B cell (primary cell): Measurements from ENCODE around the gene CENPQ. TPM values are rescaled to one million over a fixed set of nuclear protein-coding genes. Genes with fewer than 3 reads are reported as not detected.
A peak's percentile ranks its signal among the peaks of the same experiment; 100 is the strongest.

Source experiments
- ATAC-seq: fragments of 200-7000 bp; cut with Tn5 transposase; one replicate; pipeline ENCODE4 v1.10.0; 2021; ENCODE audit warnings: low read depth, mild to moderate bottlenecking, moderate number of reproducible peaks, moderate library complexity
- CTCF ChIA-PET: fragments of 350-600 bp; sonication (Branson Sonifier 250); formaldehyde crosslinking; loops from one replicate; lab custom pipeline; 2021; ENCODE audit warnings: antibody characterized with exemption, inconsistent platforms; lab: Charles Lee
- POLR2A ChIA-PET: fragments of 350-600 bp; sonication (Branson Sonifier 250); formaldehyde crosslinking; loops from one replicate; lab custom pipeline; 2021; ENCODE audit warnings: antibody characterized with exemption; lab: Charles Lee
- DNase-seq: peaks from one replicate; pipeline ENCODE4 v3.0.0; 2013
- H2AFZ ChIP-seq: 2 replicates; pipeline ENCODE4 v1.6.1; 2012; ENCODE audit warnings: mild to moderate bottlenecking, low read depth, low read length; ENCODE audit not compliant: insufficient read depth, poor library complexity, severe bottlenecking
- H3K27ac ChIP-seq, 2 donors: 1 replicate in 1 of 2; 2 replicates in 1 of 2; pipeline ENCODE4 v1.5.1; 2012 to 2013; ENCODE audit warnings: low read length in 2 of 2, mild to moderate bottlenecking in 2 of 2, moderate library complexity in 1 of 2
- H3K27me3 ChIP-seq, 4 experiments: fragments of 200-600 bp in 1 of 4; sonication (generic) in 1 of 4; replicated peaks in 1 of 4; 1 replicate in 2 of 4; 2 replicates in 2 of 4; pipeline versions ENCODE4 v1.6.1 to v1.7.0; 2013 to 2016; ENCODE audit warnings: low read length in 3 of 4, mild to moderate bottlenecking in 2 of 4, mixed read lengths in 1 of 4, moderate library complexity in 1 of 4; ENCODE audit not compliant: insufficient read depth in 4 of 4, control insufficient read depth in 3 of 4; ENCODE audit errors: control extremely low read depth in 1 of 4
- H3K36me3 ChIP-seq, 2 experiments: replicated peaks in 1 of 2; 1 replicate in 1 of 2; 2 replicates in 1 of 2; pipeline versions ENCODE4 v1.6.1 to v1.7.1; 2013; ENCODE audit warnings: low read length in 1 of 2; ENCODE audit not compliant: insufficient read depth in 2 of 2, control insufficient read depth in 1 of 2; ENCODE audit errors: control extremely low read depth in 1 of 2, extremely low read depth in 1 of 2
- H3K4me1 ChIP-seq, 2 donors: fragments of 200-600 bp in 1 of 2; sonication (generic) in 1 of 2; 1 replicate in 1 of 2; 2 replicates in 1 of 2; pipeline versions ENCODE4 v1.5.1 to v1.6.1; 2013 to 2017; ENCODE audit warnings: low read length in 2 of 2; ENCODE audit not compliant: control insufficient read depth in 2 of 2, insufficient read depth in 2 of 2
- H3K4me2 ChIP-seq: replicated peaks from 2 replicates; pipeline ENCODE3; 2012; ENCODE audit warnings: mild to moderate bottlenecking, low read depth, low read length; ENCODE audit not compliant: poor library complexity, severe bottlenecking
- H3K4me3 ChIP-seq, 5 experiments: fragments of 200-600 bp in 1 of 5; sonication (generic) in 1 of 5; 1 replicate in 3 of 5; 2 replicates in 2 of 5; pipeline versions ENCODE4 v1.5.1 to v1.7.0; 2011 to 2016; ENCODE audit warnings: low read length in 4 of 5, mild to moderate bottlenecking in 4 of 5, low read depth in 2 of 5, control low read depth in 1 of 5, moderate library complexity in 1 of 5; ENCODE audit not compliant: insufficient read depth in 1 of 5; ENCODE audit errors: control extremely low read depth in 1 of 5, extremely low read depth in 1 of 5
- H3K79me2 ChIP-seq: fragments of 200-600 bp; sonication (generic); one replicate; pipeline ENCODE4 v1.6.0; 2016; ENCODE audit warnings: low read length; ENCODE audit not compliant: control insufficient read depth, insufficient read depth
- H3K9ac ChIP-seq: fragments of 200-600 bp; sonication (generic); 2 replicates; pipeline ENCODE4 v1.6.1; 2017; ENCODE audit warnings: mild to moderate bottlenecking, low read length, moderate library complexity
- H3K9me3 ChIP-seq, 3 donors: one replicate each; pipeline versions ENCODE4 v1.6.1 to v1.7.1; 2013; ENCODE audit warnings: low read length in 2 of 3; ENCODE audit not compliant: control insufficient read depth in 2 of 3, insufficient read depth in 1 of 3; ENCODE audit errors: control extremely low read depth in 1 of 3
- H4K20me1 ChIP-seq: 2 replicates; pipeline ENCODE4 v1.6.0; 2012; ENCODE audit warnings: mild to moderate bottlenecking, low read length; ENCODE audit not compliant: insufficient read depth, control insufficient read depth, poor library complexity, severe bottlenecking
- H3K27ac Mint-ChIP-seq: one replicate; pipeline ENCODE4 v1.8.0; 2021; ENCODE audit warnings: mixed read lengths
- H3K27me3 Mint-ChIP-seq: one replicate; pipeline ENCODE4 v1.8.0; 2021; ENCODE audit warnings: mixed read lengths
- H3K4me1 Mint-ChIP-seq: one replicate; pipeline ENCODE4 v1.8.0; 2021; ENCODE audit warnings: mixed read lengths
- H3K4me3 Mint-ChIP-seq: one replicate; pipeline ENCODE4 v1.8.0; 2021; ENCODE audit warnings: mixed read lengths
- H3K9me3 Mint-ChIP-seq: one replicate; pipeline ENCODE4 v1.8.0; 2022; ENCODE audit warnings: mixed read lengths; ENCODE audit not compliant: insufficient read depth
- EZH2 ChIP-seq: IDR thresholded peaks from 2 replicates; pipeline ENCODE4 v1.6.1; 2012; ENCODE audit warnings: borderline replicate concordance, low read depth, mild to moderate bottlenecking, moderate library complexity, low read length; ENCODE audit not compliant: insufficient read depth, poor library complexity, severe bottlenecking
- WGBS: methylation state at CpG from one replicate; pipeline ENCODE4 v1.1.5; 2013; ENCODE audit warnings: missing lambda C conversion rate; ENCODE audit not compliant: insufficient coverage; 5-methylcytosine and 5-hydroxymethylcytosine counted together
- intact Hi-C: fragments of 100-400 bp; cut with micrococcal nuclease; formaldehyde crosslinking; loops from one replicate; pipeline ENCODE4 v1.10.0; 2022
- polyA plus RNA-seq: library from polyadenylated mRNA; depleted of rRNA; stranded (reverse); fragments of >200 nt; gene quantifications from 2 replicates; pipeline ENCODE4 v1.2.3, GENCODE V29; 2012
- total RNA-seq, 2 donors: library from RNA; stranded (reverse); fragments of 120-200 nt in 1 of 2; gene quantifications; 1 replicate in 1 of 2; 2 replicates in 1 of 2; pipeline versions ENCODE4 v1.2.3 to v1.2.4, GENCODE V29; 2013 to 2022
- TF ChIP-seq, protein P1 (sequence below): fragments of 200-600 bp; IDR thresholded peaks from one replicate; pipeline ENCODE4 v1.8.0; 2022; ENCODE audit warnings: antibody characterized with exemption, mild to moderate bottlenecking

Gene CENPQ
- total and polyA plus RNA-seq, 2 donors (not counting 1 experiment from before 2014, with no cell fraction given), result 3.3 to 6.6 TPM

DNA sequence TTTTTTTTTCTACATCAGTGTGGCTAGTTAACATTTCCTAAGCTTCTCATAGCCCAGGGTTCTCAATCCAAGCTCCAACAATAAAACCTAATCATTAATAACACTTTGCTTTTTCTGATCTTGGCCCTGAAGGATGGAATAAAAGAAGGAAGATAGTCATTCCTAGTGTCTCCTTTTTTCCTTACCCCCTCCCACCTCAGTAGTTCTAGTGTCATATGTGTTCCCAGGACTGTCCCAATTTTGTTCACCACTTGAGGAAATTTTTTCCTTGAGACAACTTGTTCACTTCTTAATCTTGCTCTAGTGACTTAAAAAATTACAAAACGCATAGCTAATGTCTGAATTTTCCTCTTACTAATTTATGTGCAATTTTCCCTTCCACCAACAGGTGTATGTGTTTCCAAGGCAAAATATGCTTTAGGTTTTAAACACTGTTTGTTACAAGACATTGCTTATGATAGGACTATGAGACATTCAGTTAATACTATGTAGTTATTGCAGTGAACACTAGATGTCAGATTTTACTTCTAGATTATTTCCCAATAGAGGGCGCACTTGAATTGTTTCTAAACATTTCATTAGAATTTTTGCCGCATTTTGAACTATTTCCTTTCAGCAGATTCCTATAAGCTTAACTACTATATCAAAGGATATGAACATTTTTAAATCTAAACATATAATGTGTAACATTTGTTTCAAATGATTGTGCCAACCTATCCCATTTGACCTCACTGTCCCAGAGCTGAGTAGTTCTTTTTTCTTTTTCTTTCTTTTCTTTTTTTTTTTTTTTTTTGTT lies 68.8 kb downstream of the CENPQ start:
- no peak overlapping the region for H2AFZ ChIP-seq
- intact Hi-C loops, result no loop called here
- H3K4me3 Mint-ChIP-seq, result no peak overlapping the region

DNA sequence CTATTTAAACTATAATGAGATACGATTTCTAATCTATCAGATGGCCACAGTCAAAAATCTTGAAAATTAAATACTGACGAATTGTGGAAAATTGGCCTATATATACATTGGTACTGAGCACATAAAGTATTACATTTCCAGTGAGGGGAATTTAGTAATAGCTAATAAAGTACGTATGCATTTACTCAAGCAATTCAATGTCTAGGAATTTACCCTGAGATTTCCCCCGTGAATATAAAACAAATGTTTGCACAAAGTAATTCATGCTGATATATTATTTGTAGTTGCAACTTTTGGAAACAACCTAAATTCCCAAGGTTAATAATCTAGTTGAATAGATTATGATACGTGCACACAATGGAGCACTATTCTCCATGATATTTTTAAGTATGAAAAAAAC lies 72.6 kb downstream of the CENPQ start:
- H3K9ac ChIP-seq, result no peak overlapping the region
- CTCF ChIA-PET, result no interaction called here
- H3K36me3 ChIP-seq, result no peaks in the 10 kb centered on the region
- WGBS, result no CpG with 5 or more reads among the region's 5 CpGs
- H3K27ac Mint-ChIP-seq, result no peak overlapping the region
- TF ChIP-seq, protein P1, sequence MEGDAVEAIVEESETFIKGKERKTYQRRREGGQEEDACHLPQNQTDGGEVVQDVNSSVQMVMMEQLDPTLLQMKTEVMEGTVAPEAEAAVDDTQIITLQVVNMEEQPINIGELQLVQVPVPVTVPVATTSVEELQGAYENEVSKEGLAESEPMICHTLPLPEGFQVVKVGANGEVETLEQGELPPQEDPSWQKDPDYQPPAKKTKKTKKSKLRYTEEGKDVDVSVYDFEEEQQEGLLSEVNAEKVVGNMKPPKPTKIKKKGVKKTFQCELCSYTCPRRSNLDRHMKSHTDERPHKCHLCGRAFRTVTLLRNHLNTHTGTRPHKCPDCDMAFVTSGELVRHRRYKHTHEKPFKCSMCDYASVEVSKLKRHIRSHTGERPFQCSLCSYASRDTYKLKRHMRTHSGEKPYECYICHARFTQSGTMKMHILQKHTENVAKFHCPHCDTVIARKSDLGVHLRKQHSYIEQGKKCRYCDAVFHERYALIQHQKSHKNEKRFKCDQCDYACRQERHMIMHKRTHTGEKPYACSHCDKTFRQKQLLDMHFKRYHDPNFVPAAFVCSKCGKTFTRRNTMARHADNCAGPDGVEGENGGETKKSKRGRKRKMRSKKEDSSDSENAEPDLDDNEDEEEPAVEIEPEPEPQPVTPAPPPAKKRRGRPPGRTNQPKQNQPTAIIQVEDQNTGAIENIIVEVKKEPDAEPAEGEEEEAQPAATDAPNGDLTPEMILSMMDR, result no peak
- no peak for TF ChIP-seq EZH2
- intact Hi-C loops, result no loop called here
- no peak for ATAC-seq
- H3K27me3 Mint-ChIP-seq, result peaks cover 10% of the 10 kb centered on the region
- H3K4me1 ChIP-seq, result no peaks in the 10 kb centered on the region
- no peaks in the 10 kb centered on the region for H3K9me3 Mint-ChIP-seq
- no peaks in the 10 kb centered on the region for H3K4me1 Mint-ChIP-seq
- H3K79me2 ChIP-seq, result no peaks in the 10 kb centered on the region
- H3K4me2 ChIP-seq, result no peak overlapping the region
- no peak overlapping the region for H2AFZ ChIP-seq
- no peaks in the 10 kb centered on the region for H4K20me1 ChIP-seq
- DNase-seq, result no peak
- no peaks in the 10 kb centered on the region for H3K9me3 ChIP-seq
- no peak overlapping the region for H3K4me3 ChIP-seq
- H3K27me3 ChIP-seq, result no peaks in the 10 kb centered on the region
- no peak overlapping the region for H3K4me3 Mint-ChIP-seq
- POLR2A ChIA-PET, result no interaction called here
- no peak overlapping the region for H3K27ac ChIP-seq

More for the DNA sequence above, 68.8 kb downstream of the CENPQ start:
- no peak for TF ChIP-seq EZH2
- TF ChIP-seq, protein P1, result peak; percentile 82
- H3K27me3 ChIP-seq, result no peaks in the 10 kb centered on the region
- ATAC-seq, result peak; percentile 36
- no peaks in the 10 kb centered on the region for H3K79me2 ChIP-seq
- no peaks in the 10 kb centered on the region for H4K20me1 ChIP-seq
- Mint-ChIP-seq H3K9me3 (no peaks in the 10 kb centered on the region), H3K27ac (no peak overlapping the region), H3K27me3 (peaks cover 12% of the 10 kb centered on the region), H3K4me1 (no peaks in the 10 kb centered on the region)
- ChIA-PET CTCF (interaction anchor here (0.6 to 1.7 kb wide), 14 partner anchors 9 to 90 kb away, joined by 3 to 11 read pairs (median 4); partner anchors contain the start of gene C6orf141), POLR2A (no interaction called here)
- WGBS, result no CpG with 5 or more reads among the region's 3 CpGs
- H3K4me2 ChIP-seq, result peak overlapping the region; percentile 37
- no peaks in the 10 kb centered on the region for H3K9me3 ChIP-seq
- no peak overlapping the region for H3K9ac ChIP-seq
- no peaks in the 10 kb centered on the region for H3K36me3 ChIP-seq
- no peak overlapping the region for H3K27ac ChIP-seq
- peak; percentile 39 for DNase-seq
- no peaks in the 10 kb centered on the region for H3K4me1 ChIP-seq
- H3K4me3 ChIP-seq, result no peak overlapping the region
